ENCODE measurements around the gene FGF12. TPM values are rescaled to one million over a fixed set of nuclear protein-coding genes. Genes with fewer than 3 reads are reported as not detected.
"Not testable (repeated sequence)": the region's sequence is repeated elsewhere in the genome, so short reads cannot be mapped to it uniquely, and the experiment has no call there.

FGF12 gene
- not detected in 2 replicates for polyA plus RNA-seq (2014; cell fraction: cytosol; rRNA removed)
- polyA plus RNA-seq (2014; cell fraction: nucleus; rRNA removed) = 0.36 TPM in 1 of 2 replicates, not detected in the other

DNA sequence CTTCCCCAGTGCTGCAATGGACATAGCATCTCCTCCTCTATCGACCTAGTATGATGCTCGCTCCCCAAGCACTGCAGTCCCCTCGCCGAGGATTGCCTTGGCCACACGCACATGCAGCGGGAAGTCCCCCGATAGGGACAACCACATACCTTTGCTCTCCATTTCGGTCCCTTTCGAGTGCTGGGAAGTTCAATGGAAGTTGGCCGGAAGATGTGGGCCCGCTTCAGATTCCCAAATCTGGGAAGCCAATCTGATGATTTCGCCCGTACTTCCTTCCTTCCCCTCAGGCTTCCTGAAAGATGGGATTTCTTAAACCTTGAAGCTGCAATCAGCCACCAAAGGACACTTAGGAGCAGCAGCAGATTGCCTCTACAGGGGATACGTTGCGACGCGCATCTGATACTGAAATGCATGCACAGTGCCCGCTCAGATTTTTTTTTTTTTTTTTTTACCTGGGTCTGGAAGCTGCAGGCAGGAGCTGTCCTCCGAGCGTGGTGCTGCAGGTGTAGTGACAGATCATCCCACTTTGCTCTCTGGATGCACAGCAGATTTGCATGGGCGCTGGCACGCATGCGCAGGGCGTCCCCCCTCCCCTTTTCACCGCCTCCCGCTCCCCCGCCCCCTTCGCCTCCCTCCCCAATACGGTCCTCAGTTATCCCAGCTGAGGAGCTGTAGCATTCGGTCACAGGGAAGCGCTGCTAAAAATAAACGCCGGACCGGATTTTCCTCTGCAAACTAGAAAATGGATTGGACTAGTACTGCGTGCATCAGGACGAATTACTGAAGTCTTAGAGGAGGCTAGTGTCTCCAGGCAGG is at the start of gene FGF12:
FGF12 (minus strand) TSS at position 510 of the 816 bp plus-strand sequence.
- peak; percentile 76 for DNase-seq (ENCODE audit: low spot score)

DNA sequence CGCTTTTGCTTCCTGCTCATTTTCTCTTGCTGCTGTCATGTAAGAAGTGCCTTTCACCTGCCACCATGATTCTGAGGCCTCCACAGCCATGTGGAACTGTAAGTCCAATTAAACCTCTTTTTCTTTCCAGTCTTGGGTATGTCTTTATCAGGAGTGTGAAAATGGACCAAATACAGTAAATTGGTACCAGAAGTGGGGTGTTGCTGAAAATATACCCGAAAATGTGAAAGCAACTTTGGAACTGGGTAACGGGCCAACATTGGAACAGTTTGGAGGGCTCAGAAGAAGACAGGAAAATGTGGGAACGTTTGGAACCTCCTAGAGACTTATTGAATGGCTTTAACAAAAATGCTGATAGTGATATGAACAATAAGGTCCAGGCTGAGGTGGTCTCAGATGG is 47.0 kb upstream of the FGF12 start:
- not testable (repeated sequence) for DNase-seq (ENCODE audit: low spot score)

DNA sequence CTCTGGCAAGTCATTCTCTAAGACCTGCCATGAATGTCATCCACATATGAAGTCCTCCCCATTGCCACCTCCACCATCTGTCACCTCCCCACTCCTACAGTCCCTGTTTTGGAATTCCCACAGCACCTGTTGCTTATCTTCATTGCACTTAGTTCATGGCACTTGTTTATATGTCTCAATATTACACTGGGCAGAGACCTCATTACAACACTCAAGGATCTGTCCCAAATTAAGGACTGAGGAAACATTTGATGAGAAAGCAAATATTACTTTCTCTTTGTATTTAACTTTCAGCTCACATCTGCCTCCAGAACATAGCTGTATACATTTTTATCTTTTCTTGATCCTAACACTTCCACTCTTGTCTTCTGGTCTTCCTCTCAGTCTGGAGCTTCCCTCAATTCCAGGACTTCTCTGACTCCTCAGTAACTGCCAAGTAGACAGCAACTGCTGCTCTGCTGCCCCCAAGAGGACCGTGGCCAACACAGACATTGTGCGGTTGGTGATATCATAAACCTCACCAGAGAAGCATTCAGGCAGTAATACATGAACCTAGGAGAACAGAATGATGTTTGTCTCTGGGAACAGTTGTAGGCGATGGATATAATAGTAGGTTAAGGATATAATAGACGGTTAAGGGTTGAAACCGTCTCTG is 45.0 kb upstream of the FGF12 start:
- DNase-seq (ENCODE audit: low spot score) = peak; percentile 24

DNA sequence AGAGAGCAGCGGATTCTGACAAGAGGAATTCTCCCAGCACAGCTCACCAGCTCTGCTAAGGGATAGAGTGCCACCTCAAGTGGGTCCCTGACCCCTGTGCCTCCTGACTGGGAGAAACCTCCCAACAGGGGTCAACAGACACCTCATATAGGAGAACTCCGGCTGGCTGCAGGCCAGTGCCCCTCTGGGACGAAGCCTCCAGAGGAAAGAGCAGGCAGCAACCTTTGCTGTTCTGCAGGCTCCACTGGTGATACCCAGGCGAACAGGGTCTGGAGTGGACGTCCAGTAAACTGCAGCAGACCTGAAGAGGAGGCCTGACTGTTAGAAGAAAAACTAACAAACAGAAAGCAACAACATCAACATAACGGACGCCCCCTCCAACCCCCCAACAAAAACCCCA is 31.3 kb upstream of the FGF12 start:
- DNase-seq (ENCODE audit: low spot score) = no peak

DNA sequence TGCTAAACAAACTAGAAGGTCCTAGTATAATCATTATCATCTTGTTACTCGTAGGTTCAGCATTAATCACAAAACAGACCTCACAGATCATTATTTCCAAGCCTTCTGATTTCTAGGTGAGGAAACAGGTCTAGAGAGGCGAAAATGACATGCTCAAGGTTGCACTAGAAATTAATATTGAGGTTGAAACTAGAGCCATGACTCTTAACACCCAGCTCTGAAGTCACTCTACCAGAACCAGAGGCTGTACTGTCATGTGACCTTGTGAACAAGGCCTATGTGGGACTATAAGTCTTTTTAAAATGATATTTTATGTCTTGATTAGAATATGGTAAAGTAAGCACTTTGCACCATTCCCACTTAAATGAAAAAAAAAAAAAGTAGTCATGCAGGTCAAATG is 23.8 kb upstream of the FGF12 start:
- no peak for DNase-seq (ENCODE audit: low spot score)

DNA sequence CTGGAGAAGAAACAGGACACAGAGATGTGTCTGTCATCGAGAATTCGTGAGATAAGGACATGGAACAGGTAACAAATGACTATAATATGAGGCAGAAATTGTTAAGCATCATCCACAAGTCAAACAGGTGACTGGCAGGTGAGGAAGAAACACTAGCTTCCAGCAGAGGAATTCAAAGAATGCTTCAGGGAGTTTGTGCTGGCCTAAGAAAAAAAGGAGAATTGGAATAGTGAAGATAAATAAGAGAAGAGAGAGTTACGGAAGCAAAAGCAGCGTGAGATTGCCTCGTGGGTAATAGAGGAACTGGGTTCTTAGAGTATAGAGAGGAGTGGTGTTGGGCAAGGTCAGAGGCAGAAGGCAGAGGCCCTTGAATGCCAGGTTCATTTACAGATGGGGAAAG is 22.9 kb upstream of the FGF12 start:
- DNase-seq (ENCODE audit: low spot score) = no peak

DNA sequence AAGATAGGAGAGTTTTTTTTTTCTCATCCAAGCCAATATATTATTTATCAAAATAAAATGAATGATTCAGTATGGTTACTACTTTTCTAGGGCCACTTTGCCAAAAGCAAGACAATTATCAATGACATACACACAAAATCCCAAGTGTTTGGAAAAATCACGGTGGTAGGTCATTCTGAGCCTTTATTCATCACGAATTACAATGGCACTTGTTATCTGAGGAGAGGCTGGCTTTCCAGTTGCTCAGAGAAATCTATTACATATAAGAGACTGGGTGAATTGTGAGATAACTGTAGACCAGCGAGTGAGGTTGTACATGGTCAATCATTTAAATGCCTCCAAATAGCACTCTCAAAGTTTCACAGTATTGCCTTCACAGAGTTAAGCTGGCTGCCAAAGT is 20.4 kb upstream of the FGF12 start:
- no peak for DNase-seq (ENCODE audit: low spot score)

DNA sequence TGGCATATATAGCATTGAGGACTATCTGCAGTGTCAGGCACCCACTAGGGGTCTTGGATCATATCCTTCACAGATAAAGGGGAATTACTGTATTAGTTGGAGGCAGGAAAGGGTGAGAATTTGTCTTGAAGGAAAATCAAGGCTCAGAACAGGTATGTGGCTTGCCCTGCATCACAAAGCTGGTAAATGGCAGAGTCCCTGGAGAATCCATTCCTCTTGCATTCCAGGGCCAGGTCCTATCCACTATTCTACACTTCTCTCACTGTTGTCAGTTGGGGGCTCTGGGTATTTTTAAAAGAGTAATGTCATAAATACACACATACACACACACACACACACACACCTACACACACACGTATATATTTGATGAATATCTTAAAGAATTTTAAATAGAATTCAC is 19.8 kb upstream of the FGF12 start:
- no peak for DNase-seq (ENCODE audit: low spot score)

DNA sequence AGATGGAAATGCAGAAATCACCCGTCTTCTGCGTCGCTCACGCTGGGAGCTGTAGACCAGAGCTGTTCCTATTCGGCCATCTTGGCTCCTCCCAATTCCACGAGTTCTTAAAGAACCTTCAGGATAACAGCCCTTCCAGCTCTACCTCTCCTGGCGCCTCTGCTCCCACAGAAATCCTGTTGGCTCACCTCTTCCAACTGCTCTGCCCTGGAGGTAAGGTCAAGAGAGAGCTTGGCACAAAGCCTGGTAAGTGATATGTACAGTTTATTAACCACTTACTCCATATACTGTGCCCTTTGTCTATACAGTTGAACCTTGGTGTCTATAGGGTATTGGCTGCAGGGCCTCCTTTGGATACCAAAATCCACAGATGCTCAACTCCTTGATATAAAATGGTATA is 17.8 kb upstream of the FGF12 start:
- DNase-seq (ENCODE audit: low spot score) = no peak

DNA sequence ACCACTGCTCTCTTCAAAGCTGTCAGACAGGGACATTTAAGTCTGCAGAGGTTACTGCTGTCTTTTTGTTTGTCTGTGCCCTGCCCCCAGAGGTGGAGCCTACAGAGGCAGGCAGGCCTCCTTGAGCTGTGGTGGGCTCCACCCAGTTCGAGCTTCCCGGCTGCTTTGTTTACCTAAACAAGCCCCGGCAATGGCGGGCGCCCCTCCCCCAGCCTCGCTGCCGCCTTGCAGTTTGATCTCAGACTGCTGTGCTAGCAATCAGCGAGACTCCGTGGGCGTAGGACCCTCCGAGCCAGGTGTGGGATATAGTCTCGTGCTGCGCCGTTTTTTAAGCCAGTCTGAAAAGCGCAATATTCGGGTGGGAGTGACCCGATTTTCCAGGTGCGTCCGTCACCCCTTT is 17.3 kb upstream of the FGF12 start:
- DNase-seq (ENCODE audit: low spot score) = not testable (repeated sequence)

DNA sequence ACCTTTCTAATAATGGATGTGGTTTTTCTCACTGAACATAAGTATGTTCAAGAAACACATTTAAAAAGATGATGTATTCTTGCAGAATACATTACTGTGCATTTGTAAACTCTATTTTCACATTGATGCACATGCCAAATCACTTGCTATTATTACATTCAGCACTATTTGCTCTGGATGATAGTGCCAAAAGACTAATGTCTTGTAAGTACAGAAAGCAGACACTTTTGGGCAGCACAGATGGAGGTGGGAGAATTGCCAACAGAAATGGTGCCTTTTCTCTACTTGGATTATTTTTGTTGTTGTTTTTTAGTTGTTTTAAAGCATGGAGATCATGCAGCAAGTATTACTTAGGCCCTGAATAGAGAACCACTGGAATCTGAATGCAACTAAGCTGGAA is 10.2 kb upstream of the FGF12 start:
- no peak for DNase-seq (ENCODE audit: low spot score)

DNA sequence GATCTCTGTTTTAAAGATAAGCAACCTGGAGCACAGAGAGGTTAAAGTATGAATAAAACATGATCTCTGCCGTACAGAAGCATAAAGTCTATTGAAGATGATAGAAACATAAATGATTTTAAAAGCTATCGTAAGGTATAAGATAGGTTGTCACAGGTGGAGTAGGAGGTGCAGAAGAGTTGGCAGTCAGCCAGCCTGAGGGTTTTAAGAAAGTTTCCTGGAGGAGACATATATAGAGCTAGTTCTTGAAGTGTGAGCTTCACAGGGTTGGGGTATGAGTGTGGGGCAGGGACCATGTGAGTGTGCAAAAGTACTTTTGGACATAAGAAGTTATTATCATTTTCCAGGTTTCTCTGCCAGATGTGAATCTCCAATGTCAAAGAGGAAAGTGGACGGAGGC is 3.9 kb upstream of the FGF12 start:
- DNase-seq (ENCODE audit: low spot score) = no peak

DNA sequence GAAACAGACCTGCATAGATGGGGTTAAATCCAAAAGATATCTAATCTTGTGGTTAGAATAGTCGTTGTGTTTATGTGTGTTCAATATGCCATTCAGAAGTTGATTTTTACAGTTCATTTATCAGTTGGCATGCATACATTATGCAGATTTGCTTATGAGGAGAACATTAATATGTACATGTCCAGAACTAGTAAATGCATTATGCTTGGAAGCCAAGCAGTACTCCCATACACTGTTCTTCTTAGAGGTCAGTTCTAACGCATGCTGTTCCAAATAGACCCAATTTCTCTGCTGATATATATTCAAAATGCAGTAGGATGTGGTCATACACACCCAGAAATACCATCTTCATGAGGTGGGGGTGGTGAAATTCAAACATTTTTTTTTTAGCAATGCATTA is 956 bp downstream of the FGF12 start:
- no peak for DNase-seq (ENCODE audit: low spot score)

DNA sequence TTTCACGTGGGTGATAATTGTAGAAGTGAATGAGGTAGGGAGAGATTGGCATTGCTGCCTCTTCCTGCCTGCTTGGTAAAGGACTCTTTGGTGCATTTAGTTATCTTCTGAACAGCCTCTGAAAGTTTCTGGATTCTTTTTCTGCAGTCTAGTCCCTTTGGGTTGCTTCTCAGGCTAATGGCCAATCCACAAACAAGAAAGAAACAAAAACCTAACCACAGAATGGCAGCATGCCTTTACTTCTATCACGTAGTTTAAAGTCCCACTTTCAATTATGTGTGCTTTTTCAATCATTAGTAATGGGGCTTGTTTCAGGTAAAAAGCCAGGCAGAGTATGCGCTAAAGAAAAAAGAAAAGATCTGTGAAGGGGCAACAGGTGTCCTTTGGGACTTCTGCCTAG is 7.4 kb downstream of the FGF12 start:
- DNase-seq (ENCODE audit: low spot score) = no peak

DNA sequence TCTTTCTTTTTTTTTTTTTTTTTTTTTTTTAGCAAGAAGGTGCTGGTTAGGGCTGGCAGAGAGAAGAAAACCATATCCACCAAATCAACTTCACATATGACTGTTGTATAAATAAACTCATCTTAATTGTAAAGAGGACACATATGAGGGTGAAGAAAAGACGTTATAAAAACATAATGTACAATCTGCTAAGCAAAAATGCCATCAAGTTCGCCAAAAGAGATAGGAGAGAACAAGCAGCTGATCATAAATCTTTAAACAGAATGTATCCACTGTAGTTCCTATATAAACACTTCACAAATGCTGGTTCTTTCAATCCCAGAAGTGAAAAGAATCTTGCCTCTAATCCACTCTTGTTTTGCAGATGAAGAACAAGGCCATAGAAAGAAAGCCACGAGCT is 9.2 kb downstream of the FGF12 start:
- no peak for DNase-seq (ENCODE audit: low spot score)

DNA sequence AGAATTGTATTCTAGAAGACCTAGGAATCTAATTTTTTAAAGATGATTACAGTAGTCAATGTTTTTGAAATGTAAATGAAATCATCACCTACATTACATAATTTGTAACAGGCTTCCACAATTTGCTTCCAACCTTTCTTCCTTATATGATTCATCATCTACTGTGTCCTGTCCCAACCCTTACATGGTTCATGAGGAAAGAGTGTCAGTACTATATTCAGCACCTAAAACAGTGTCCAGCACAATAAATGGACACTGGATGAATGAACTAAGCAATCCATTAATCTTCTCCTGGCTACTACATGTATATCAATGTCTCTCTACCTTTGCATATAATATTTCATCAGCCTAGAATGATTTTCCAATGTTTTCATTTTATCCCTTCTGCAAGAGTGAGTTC is 12.2 kb downstream of the FGF12 start:
- no peak for DNase-seq (ENCODE audit: low spot score)

DNA sequence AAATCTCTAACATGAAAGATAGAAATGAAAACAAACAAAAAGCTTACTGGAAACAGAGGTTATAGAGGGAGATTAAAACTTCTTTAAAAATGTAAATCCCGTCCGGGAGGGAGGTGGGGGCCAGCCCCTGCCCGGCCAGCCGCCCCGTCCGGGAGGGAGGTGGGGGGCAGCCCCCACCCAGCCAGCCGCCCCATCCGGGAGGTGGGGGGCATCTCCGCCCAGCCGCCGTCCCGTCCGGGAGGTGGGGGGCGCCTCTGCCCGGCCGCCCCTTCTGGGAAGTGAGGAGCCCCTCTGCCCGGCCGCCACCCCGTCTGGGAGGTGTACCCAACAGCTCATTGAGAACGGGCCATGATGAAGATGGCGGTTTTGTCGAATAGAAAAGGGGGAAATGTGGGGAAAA is 16.2 kb downstream of the FGF12 start:
- DNase-seq (ENCODE audit: low spot score) = not testable (repeated sequence)

DNA sequence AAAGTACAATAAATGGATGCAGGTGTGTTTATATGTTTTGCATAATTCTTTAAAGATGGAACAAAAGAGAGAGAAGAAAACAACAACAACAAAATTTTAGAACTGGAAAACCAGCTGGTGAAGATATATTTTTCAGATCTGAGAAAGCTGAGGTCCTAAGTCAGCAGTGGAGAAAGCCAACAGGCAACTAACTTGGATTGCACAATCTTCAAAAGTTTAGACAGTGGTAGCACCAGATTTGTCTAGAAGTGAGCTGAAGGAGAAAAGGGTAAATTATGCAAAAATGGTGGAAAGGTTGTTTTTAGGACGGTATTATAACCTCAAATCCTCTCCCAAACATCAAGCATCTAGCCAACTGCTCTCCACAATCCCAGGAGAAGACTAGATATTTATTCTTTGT is 17.0 kb downstream of the FGF12 start:
- no peak for DNase-seq (ENCODE audit: low spot score)

DNA sequence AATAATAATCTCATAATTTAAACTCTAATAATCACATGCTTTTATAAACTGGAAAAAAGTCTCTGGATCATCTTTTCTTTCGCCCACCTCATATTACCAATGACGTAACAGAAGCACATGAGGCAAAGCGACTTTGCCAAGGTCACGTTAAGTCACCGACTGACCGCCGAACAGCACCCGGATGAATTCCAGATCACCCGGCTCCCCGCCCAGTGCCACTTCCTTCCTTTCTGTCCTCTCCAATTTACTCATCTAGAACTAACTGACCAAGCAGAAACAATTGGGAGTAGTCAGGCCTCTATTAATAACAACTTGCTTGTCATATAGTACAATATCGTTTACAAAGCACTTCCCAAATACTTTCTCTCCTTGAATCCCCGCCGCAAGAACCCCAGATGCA is 21.1 kb downstream of the FGF12 start:
- DNase-seq (ENCODE audit: low spot score) = no peak

DNA sequence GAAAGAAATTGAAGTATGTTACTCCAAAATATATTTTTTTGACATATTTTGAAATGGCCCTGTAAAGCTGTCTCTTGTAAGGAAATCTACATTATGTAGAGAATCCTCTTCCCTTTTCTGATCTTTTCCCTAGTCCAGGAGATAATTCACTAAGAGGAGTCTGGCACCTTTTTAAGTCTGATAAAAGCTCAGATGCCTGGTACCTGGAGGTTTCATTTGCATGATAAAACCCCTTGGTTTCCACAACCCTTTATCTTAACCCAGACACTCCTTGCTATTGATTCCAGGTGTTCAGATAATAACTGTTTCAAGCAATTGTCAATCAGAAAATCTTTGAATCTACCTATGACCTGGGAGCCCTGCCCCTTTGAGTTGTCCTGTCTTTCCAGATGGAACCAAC is 26.5 kb downstream of the FGF12 start:
- no peak for DNase-seq (ENCODE audit: low spot score)

DNA sequence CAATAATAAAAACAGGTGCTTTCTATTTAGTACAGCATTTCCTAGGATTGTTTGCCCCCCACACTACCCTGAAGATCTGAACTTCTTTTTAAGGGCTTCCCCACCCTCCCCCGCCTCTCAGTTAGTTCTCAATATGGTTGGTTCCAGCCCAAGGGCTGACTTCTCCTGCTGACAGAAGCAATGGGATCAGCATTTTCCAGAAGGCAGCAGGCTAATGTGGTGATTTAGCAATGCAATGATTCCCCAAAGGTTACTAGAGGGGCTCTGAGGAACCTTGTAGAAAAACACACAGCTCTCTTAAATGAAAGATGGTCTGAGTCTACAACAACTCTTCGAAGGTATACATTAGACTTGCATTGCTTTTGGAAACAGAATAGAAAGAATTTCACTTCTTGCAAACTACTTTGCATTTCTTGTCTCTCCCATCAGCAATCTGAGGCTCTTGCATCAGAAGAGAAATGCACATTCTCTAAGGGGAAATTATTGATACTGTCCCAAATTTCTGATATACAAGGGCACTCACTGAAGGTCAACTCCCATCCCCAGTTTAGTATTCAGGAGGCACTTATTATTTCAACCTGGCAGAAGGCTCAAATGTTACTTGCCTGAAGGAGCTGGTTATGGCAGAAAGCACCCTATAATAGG is 30.3 kb downstream of the FGF12 start:
- no peak for DNase-seq (ENCODE audit: low spot score)

DNA sequence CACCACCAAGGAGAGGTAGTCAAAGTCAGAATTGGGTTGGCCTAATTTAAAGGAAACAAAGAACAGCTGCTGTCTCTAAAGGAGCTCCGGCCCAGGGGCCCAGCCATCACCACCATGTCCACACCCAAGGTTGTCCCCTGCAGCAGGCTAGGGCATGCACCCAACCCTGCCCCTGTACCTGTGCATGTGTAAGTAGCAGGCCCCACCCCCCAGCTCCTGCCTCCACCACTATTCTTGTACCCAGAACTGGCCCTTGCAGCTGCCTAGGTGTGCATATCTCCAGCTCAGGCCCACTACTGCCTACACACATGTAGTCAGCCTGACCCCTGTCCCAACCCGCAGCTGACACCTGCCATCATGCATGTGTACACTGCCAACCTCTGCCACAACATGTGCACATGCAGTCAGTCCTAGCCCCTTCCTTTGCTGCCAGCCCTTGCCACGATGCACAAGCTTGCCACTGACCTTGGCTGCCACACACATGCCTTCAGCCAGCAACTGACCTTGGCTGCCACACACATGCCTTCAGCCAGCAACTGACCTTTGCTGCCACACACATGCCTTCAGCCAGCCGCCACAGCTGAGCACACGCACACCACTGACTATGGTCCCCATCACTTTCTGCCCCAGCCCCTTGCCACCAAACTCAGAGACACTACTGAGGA is 39.7 kb downstream of the FGF12 start:
- no peak for DNase-seq (ENCODE audit: low spot score)
